GM18861 (cell line): ENCODE measurements around the gene SLC25A31.

ENCODE experiments used
- ATAC-seq: cut with Tn5 transposase; IDR thresholded peaks from one replicate; pipeline ENCODE4 v1.9.1; 2021; ENCODE audit not compliant: unreplicated experiment

SLC25A31 gene

GRCh38 chr4:127776620-127777019, 46.4 kb downstream of the SLC25A31 start:
- ATAC-seq, result no peak

GRCh38 chr4:127777487-127777886, 47.3 kb downstream of the SLC25A31 start:
- ATAC-seq, result no peak

- no peak for ATAC-seq
Observed at GRCh38 chr4:127778102-127778501, 47.9 kb downstream of the SLC25A31 start.

GRCh38 chr4:127780598-127780997, 50.4 kb downstream of the SLC25A31 start:
- no peak for ATAC-seq

GRCh38 chr4:127781300-127782024, 51.3 kb downstream of the SLC25A31 start:
- ATAC-seq, result peak; percentile 26

GRCh38 chr4:127782025-127782274, 51.8 kb downstream of the SLC25A31 start:
- ATAC-seq, result no peak

- peak; percentile 67 for ATAC-seq
Observed at GRCh38 chr4:127782275-127783025, 52.2 kb downstream of the SLC25A31 start, which contains the start of gene HSPA4L. Gene HSPA4L, plus strand, starts transcription at chr4:127782322. Its CDS starts 229 bp downstream, at chr4:127782551.

GRCh38 chr4:127783026-127783769, 53.0 kb downstream of the SLC25A31 start:
- ATAC-seq, result peak; percentile 8

GRCh38 chr4:127783955-127784770, 54.0 kb downstream of the SLC25A31 start:
- no peak for ATAC-seq

- peak; percentile 58 for ATAC-seq
Observed at GRCh38 chr4:127788517-127788916, 58.3 kb downstream of the SLC25A31 start.

GRCh38 chr4:127791391-127791790, 61.2 kb downstream of the SLC25A31 start:
- no peak for ATAC-seq

- no peak for ATAC-seq
Observed at GRCh38 chr4:127793528-127793927, 63.3 kb downstream of the SLC25A31 start.

- ATAC-seq, result no peak
Observed at GRCh38 chr4:127799711-127800110, 69.5 kb downstream of the SLC25A31 start.

GRCh38 chr4:127809173-127809800, 79.1 kb downstream of the SLC25A31 start:
- ATAC-seq, result no peak

- no peak for ATAC-seq
Observed at GRCh38 chr4:127810551-127810950, 80.4 kb downstream of the SLC25A31 start.

- ATAC-seq, result no peak
Observed at GRCh38 chr4:127822430-127822829, 92.2 kb downstream of the SLC25A31 start.
